OCI-M2 (cell line): ENCODE results near the gene PYGM.

Source experiments
- DNase-seq: peaks from one replicate; lab custom pipeline; 2025; ENCODE audit not compliant: unreplicated experiment; lab: John Stamatoyannopoulos, UW

The PYGM gene

GRCh38 chr11:64754124-64754918 is 5.5 kb downstream of the PYGM start:
- no peak for DNase-seq

GRCh38 chr11:64753380-64754123 is 6.2 kb downstream of the PYGM start:
- no peak for DNase-seq

DNA sequence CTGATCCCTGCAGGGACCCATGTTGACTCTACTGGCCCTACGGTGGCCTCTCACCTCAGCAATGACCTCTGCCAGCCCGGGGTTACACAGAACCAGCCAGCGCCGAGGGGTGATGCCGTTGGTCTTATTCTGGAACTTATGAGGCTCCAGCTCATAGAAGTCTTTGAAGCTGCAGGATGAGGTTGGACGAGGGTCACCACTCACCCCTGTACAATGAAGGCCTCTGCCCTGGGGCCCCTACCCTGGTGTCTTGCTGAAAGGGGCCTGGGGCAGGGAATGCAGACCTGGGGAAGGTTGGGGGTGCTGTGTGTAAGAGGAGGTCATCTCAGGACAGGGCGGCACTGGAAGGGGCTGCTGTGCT is 6.8 kb downstream of the PYGM start:
- no peak for DNase-seq

- no peak for DNase-seq
These were observed 7.4 kb downstream of the PYGM start for GRCh38 chr11:64752175-64752970.

DNA sequence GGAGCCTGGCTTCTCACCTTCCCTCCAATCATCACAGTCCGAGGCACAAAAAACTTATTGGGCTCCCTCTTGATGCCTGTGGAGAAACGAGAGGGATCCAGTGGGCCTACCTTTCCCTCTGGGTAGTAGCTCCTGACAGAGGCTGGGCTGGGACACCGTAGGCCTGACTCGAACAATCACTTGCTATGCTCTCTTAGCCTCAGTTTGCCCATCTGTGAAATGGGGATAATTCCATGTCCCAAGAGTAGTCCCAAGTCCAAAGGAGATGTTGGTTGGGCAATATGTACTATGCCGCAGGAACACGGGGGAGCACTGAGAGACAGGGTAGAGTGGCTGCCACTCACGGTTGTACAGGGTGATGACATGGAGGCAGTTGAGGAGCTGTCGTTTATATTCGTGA is 8.2 kb downstream of the PYGM start:
- no peak for DNase-seq

DNA sequence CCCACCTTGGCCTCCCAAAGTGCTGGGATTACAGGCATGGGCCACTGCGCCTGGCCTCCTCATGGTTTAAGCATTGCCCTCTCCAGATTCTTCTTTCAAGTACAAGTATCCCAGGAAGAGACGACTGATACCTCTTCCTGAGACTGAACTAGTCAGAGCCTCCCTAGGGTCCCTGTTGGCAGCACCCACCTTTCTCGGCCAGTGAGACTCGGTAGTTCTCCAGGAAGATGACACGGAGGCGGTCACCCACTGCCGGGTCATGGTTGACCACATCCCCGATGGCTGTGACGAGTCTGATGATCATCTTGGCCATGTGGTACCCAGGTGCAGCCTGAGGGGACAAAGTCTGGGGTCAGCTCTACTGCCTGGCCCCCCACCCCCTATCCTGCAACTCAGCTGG is 8.6 kb downstream of the PYGM start:
- no peak for DNase-seq

- no peak for DNase-seq
These were observed 9.3 kb downstream of the PYGM start for GRCh38 chr11:64750361-64751054.

GRCh38 chr11:64747961-64748665 is 11.7 kb downstream of the PYGM start:
- no peak for DNase-seq

- no peak for DNase-seq
These were observed 13.3 kb downstream of the PYGM start for GRCh38 chr11:64746486-64746885.

DNA sequence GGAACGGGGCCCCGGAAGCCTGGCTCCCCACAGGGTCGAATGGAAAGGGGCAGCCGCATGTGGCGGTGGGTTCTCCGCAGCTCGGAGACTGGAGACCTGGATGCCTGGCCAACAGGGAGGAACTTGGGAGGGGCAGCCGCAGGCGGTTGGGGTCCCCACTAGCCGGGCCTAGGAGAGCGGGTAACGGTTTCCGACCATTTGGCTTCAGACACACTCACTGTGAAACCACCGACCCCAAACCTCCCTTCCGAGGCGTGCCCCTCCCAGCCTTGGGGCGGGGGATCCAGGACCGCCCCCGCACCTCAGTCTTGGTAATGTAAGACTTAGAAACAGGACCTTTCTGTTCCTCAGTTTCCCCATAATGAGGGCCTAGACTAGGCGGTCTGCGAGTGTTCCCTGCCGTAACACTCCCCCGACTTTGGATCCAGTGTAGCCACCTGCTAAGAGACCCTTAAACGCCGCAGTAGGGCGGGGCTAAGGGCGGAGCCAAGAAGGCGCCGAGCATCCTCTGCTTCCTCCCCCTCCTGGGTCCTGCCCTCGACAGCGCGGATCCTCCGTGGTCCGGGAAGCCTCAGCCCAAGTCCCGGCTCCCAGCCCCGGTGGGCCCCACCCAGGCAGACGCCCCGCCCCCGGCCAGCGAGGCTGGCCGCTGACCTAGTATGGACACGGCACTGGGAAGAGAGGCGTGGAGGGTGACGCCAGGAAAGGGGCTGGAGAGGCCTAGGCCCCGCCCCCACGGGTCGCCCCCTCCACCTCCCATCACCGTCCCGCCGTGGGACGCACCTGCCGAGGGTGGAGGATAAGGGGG is 14.0 kb downstream of the PYGM start:
- peak; percentile 46 for DNase-seq

DNA sequence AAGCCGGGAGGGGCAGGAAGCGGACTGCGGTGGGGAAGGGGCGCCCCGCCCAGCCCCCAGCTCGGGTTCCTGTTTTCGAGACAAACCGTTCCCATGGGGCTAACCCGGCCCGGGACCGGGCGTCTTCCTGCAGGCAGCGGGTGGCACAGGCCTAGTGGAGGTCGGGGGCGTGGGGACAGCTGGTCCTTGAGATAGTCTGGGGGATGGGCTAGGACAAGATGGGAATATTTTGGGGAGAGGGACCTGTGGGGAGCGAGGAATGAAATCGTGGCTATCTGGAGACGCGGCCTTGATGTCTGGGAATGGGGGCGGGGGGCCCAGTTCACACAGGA is 14.6 kb downstream of the PYGM start:
- DNase-seq = peak; percentile 46

DNA sequence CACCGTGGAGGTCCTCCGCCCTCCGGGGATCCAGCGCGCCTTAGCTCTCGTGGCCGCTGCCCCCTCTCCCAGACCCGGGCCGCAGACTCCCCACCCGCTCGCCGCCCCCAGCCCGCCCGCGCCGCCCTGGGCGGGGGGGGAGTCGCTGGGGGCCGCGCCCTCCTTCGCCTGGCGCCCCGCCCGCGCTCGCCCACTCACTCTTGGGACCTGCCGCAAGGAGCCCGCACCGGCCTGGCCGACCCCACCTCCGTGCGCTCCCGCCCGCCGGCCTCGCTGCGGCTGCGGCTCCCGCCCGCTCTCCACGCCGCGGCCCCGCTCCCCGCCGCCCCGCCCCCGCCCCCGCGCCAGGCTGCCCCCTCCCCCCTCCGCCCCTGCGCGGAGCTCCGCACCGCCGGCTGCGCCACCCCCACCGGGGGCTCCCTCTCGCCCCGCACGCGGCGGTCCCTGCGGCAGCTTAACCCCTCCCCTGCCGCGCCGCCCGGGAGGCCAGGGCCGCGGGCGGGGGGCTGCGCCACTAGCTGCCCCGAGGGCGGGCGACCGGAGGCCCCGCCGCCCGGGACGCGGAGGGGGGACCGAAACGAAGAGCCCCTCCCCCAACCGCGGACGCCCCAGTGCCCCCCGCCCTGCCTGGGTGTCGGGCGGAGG is 15.1 kb downstream of the PYGM start:
- no peak for DNase-seq

GRCh38 chr11:64743591-64744543 is 15.9 kb downstream of the PYGM start, which contains the start of gene RASGRP2:
RASGRP2 (minus strand) TSS chr11:64744142; CDS start chr11:64742866, 1,276 bp downstream.
- DNase-seq = peak; percentile 28

DNA sequence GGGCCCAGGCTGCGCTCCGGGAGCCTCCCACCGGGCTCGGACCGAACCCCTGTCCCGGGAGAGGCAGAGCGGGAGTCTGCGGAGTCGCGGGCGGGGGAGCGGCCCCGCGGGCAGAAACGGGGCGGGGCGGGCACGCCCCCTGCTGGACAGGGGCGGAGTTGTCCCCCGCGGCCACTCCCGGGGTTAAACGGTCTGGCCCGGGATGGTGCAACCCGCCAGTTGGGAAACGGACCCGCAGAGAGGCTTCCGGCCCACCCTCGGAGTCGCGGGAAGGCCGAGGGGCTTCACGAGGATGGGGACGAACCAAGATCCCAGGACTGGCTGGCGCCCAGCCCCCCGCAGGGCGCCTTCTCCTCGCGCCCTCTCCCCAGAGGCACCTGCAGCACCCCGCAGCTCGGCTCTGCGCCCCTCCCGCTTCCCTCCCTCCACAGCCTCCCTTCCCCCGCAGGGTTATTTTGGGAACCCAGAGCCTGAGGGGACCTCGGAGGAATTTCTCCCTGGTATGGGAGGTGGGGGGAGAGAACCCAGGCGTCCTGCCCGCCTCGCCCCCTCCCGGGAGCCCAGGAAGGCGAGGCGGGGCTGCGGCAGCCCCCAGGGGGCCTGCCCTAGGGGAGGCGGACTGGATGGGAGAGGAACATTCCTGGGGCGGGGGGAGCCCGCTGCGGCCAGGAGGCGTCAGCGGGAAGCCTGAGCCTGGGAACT is 16.7 kb downstream of the PYGM start:
- DNase-seq = no peak

DNA sequence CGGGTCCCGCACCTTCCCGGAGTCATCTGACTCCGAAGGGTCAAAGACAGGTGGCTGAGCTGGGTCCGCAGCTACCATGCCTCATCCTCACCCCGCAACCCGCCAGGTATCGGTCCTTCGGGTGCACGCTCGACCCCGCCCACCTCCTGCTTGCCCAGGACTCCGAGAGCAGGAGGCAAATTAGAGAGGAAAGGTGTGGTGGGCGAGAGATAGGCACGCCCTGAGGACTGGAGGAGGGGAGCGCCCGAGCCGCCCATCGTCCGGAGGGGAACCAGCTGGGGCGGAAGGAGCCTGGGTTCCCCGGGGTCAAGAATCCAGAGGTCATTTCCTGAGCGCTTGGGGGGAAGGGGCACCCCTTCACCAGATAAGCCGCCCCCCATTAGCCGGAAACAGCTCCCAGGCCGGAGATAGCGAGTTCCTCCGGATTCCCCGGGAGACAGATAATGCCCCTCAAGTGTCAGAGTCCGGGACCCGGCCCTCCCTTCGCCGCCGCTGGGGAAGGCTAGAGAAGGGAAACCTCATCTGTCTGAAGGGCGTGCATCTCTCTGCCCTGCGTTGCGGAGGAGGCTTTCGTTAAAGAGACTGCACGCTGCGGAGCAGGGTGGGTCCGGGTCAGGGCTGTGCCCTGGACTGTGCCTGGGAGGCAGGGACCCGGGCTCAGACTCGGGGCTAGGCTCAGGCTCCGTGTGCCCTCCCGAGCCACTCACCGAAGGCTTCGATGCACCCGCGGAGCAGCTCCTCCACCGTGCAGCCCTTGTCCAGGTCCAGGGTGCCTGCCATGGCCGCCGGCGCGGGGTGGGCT is 17.5 kb downstream of the PYGM start:
- no peak for DNase-seq

DNA sequence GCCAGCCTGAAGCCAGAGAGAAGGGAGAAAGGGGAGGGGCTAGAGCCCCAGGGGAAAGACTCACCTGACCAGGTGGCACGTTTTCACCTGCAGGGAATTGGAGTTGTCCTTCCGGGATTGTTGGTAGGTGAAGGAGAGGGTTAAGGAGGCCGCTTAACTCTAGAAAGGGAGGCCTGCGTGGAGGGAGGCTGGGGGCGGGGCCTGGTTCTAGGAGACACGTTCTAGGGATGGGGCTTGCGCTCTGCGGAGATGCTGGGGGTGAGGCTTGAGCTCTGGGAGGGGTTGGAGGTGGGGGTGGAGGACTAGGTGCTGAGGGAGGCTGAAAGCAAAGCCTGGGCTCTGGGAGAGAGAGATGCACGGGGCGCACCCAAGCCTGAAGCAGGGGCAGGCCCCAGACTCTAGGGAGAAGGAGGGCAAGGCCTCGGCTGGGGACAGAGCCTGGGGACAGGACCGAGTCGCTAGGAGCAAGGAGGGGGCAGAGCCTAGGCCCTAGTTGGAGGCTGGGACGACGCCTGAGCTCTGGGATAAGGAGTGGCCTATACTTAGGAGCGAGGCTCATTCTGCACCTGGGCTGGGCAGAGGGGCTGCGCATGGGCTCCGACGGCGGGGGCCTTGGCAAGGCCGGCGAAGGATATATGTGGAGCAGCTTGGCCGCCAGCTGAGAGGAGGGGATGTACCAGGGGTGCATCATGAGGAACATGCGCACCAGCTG is 18.2 kb downstream of the PYGM start:
- DNase-seq = no peak
